ENCODE results near the gene SMIM36. TPM values are rescaled to one million over a fixed set of nuclear protein-coding genes. Genes with fewer than 3 reads are reported as not detected.

Gene SMIM36
- total and polyA plus RNA-seq, 2 of the 8 experiments (the other 6 are each of a cell fraction or from before 2014, with no cell fraction given), result not detected

- Histone ChIP-seq H3K56ac (replicated peaks; ENCODE audit: insufficient read length, low read depth, low read length) (no peak overlapping the region), H2AFZ (ENCODE audit: low read length) (peak overlapping the region; percentile 89), H3K23me2 (ENCODE audit: low read depth, low read length) (no peaks in the 10 kb centered on the region), H3K4me3 (ENCODE audit: extremely low read depth in 1 of 4, insufficient read depth in 2 of 4, low read depth in 3 of 4, low read length in 4 of 4) (no peak overlapping the region), H4K20me1 (replicated peaks in 1 of 2; ENCODE audit: control insufficient read depth in 1 of 2, insufficient read depth in 2 of 2, low read length in 2 of 2) (no peaks in the 10 kb centered on the region), H2BK15ac (ENCODE audit: low read length) (no peak overlapping the region), H4K5ac (ENCODE audit: insufficient read length, low read depth, low read length) (no peak overlapping the region), H3K9ac (replicated peaks in 1 of 4; ENCODE audit: extremely low read depth in 1 of 4, low read depth in 3 of 4, low read length in 3 of 4) (no peak overlapping the region), H3K4me2 (ENCODE audit: insufficient read depth in 1 of 2, low read depth in 2 of 2, low read length in 2 of 2) (no peak overlapping the region), H3K4ac (replicated peaks; ENCODE audit: insufficient read length, low read depth, low read length) (no peak overlapping the region), H4K8ac (ENCODE audit: extremely low read depth, insufficient read depth, low read length) (no peak overlapping the region), H2AK5ac (ENCODE audit: low read depth, low read length) (no peak overlapping the region), H3K9me3 (ENCODE audit: insufficient read depth in 2 of 2, low read depth in 1 of 2, low read length in 1 of 2) (no peaks in the 10 kb centered on the region), H2BK12ac (ENCODE audit: low read depth, low read length) (no peak overlapping the region), H2BK120ac (replicated peaks; ENCODE audit: low read depth, low read length) (no peak overlapping the region), H3K23ac (ENCODE audit: insufficient read length) (no peak overlapping the region), H4K91ac (replicated peaks; ENCODE audit: insufficient read length, low read length) (no peak overlapping the region), H2BK5ac (ENCODE audit: low read depth, low read length) (no peak overlapping the region), H3K4me1 (replicated peaks in 1 of 4; ENCODE audit: control insufficient read depth in 3 of 4, insufficient read depth in 4 of 4, low read length in 3 of 4) (peaks cover 0 to 8% (median 0%) of the 10 kb centered on the region in 4 experiments; a peak in 2 of 7 replicates), H3K79me2 (ENCODE audit: control insufficient read depth in 1 of 2, insufficient read depth in 2 of 2, low read length in 2 of 2) (no peaks in the 10 kb centered on the region), H3K18ac (ENCODE audit: extremely low read depth, low read length) (no peak overlapping the region), H3K36me3 (ENCODE audit: control insufficient read depth in 2 of 4, insufficient read depth in 4 of 4, low read length in 3 of 4) (no peaks in the 10 kb centered on the region), H3K79me1 (ENCODE audit: low read depth, low read length) (no peaks in the 10 kb centered on the region), H3K27me3 (replicated peaks in 1 of 4; ENCODE audit: control insufficient read depth in 3 of 4, extremely low read depth in 1 of 4, insufficient read depth in 3 of 4, low read length in 3 of 4) (no peaks in the 10 kb centered on the region), H3K14ac (ENCODE audit: insufficient read length) (no peak overlapping the region), H3K27ac (ENCODE audit: low read depth, low read length) (no peak overlapping the region), H2BK20ac (ENCODE audit: low read length) (no peak overlapping the region)
- 77% methylated on average over 7 of the region's 7 CpGs; no CpG with 5 or more reads in 1 of the 2 experiments for WGBS, 2 experiments (ENCODE audit: extremely low coverage in 1 of 2, insufficient coverage in 1 of 2, insufficient read length in 1 of 2, insufficient replicate concordance in 2 of 2, low coverage in 1 of 2, low lambda C conversion rate in 2 of 2, missing lambda C conversion rate in 1 of 2)
- TF ChIP-seq SIRT6 (IDR thresholded peaks at IDR 0.05; ENCODE audit: low read length), result no peak
- DNase-seq (ENCODE audit: low read depth in 1 of 2, low spot score in 2 of 2) (no peak), FAIRE-seq (no peak)
- CTCF ChIA-PET (ENCODE audit: partially characterized antibody), result interaction anchor here (1.8 kb wide), 1 partner anchor 9 kb away, joined by 5 read pairs; no protein-coding TSS in a partner anchor
- POLR2A ChIA-PET (ENCODE audit: partially characterized antibody), result interaction anchor here (1.0 kb wide), 1 partner anchor 72 kb away, joined by 3 read pairs; the partner anchor contains the start of gene MMD
These were observed 18.4 kb downstream of the SMIM36 start for GRCh38 chr17:55492781-55493341.

Data from H1 (cell line).